ENCODE results near the gene RYR1.
"Not testable (repeated sequence)": the region's sequence is repeated elsewhere in the genome, so short reads cannot be mapped to it uniquely, and the experiment has no call there.

The RYR1 gene

DNA sequence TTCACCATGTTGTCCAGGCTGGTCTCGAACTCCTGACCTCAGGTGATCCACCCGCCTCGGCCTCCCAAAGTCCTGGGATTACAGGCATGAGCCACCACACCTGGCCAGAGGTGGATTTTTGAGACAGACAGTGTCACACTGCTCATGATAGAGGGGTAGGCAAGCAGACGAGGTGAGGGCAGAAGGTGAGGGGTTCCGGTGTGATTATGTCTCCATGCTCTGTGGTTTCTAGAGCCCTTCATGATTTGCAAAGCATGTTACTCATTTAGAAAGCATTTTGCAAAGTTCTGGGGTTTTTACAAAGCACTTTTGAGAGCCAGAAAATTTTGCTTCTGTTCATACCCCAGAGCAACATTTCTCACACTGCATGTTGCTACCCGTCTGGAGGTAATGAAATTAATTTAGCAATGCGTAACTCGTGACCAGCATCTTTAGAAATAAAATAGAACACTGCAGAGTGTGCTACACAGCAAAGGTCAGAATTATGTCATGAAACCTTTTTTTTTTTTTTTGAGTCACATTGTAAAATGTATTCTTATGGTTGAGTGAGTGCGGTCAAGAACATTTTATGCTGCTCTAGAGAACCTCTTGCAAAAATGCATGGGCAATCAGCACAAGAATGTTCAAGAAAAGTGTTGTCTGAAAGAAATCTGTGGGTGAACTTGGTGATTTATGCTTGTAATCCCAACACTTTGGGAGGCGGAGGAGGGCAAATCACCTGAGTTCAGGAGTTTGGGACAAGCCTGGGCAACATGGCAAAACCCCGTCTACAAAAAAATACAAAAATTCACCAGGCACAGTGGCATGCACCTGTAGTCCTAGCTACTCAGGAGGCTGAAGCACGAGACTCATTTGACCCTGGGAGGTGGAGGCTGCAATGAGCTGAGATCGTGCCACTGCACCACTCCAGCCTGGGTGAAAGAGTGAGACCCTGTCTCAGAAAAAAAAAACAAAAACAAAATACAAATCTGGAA, 126.2 kb downstream of the RYR1 start:
- peak in 1 of 2 donors; percentile 16 for DNase-seq (ENCODE audit: low read depth in 1 of 2, low spot score in 1 of 2)

DNA sequence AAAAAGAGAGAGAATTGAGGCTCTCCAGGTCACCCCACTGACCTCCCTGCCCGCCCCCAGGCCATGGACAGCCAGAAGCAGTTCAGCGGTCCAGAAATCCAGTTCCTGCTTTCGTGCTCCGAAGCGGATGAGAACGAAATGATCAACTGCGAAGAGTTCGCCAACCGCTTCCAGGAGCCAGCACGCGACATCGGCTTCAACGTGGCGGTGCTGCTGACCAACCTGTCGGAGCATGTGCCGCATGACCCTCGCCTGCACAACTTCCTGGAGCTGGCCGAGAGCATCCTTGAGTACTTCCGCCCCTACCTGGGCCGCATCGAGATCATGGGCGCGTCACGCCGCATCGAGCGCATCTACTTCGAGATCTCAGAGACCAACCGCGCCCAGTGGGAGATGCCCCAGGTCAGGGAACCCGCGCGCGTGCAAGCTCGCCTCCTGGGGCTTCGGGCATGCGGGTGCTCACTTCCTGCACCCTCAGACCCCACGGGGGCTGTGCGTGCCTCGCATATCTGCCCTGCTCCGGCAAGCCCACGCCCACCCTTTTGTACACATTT, 127.6 kb downstream of the RYR1 start:
- DNase-seq (ENCODE audit: low read depth in 1 of 2, low spot score in 1 of 2), result no peak

DNA sequence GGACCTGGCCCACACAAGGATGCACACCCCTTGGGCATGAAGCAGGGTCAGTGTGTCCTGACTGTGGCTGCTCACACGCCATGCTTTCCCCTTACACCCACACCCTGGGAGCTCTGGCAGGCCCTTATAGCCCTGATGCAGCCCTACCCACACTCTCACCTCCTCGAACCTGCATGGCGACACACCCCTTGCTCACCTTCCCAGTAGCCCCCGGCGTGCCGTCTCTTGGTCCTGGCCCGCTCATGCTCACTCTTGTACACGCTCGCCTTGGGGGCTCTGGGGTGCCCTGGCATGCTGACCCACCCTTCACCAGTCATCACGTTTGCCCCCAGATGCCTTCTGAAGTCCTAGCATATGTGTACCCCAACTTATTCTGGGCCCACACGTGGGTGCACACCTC, 128.2 kb downstream of the RYR1 start:
- no peak for DNase-seq (ENCODE audit: low read depth in 1 of 2, low spot score in 1 of 2)

DNA sequence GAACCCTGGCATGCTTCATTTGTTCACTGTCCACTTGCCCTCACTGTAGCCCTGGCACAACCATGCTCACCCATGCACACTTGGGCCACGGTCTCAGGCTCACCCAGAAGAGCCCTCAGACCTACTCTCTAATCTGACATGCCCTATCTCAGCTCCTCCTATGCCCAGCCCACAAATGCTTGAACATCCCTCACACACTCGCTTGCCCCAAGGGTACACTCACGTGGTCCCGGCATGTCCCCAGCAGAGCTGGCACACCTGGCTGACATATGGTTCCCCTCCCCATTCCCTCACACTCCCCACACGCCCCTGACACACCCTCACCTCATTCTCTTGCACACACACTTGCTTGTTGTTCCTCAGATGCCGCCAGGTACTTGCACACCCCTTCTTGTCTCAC, 128.6 kb downstream of the RYR1 start:
- no peak for DNase-seq (ENCODE audit: low read depth in 1 of 2, low spot score in 1 of 2)

DNA sequence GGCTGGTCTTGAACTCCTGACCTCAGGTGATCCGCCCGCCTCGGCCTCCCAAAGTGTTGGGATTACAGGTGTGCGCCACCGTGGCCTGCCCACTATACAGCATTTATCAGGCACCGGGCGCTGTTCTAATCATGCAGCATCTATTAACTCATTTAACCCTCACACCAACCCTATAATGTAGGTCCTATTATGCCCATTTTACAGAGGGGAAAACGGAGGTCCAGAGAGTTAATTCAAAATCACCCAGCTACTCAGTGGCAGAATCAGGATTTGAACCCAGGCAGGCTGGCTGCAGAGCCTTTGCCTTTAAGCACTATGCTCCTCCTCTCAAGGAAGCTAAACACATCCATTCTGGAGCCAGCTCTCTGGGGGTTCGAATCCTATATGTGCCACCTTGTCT, 130.0 kb downstream of the RYR1 start:
- DNase-seq (ENCODE audit: low read depth in 1 of 2, low spot score in 1 of 2), result no peak

DNA sequence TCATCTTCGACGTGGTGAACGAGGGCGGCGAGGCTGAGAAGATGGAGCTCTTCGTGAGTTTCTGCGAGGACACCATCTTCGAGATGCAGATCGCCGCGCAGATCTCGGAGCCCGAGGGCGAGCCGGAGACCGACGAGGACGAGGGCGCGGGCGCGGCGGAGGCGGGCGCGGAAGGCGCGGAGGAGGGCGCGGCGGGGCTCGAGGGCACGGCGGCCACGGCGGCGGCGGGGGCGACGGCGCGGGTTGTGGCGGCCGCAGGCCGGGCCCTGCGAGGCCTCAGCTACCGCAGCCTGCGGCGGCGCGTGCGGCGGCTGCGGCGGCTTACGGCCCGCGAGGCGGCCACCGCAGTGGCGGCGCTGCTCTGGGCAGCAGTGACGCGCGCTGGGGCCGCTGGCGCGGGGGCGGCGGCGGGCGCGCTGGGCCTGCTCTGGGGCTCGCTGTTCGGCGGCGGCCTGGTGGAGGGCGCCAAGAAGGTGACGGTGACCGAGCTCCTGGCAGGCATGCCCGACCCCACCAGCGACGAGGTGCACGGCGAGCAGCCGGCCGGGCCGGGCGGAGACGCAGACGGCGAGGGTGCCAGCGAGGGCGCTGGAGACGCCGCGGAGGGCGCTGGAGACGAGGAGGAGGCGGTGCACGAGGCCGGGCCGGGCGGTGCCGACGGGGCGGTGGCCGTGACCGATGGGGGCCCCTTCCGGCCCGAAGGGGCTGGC, 131.6 kb downstream of the RYR1 start:
- DNase-seq (ENCODE audit: low read depth in 1 of 2, low spot score in 1 of 2), result no peak

DNA sequence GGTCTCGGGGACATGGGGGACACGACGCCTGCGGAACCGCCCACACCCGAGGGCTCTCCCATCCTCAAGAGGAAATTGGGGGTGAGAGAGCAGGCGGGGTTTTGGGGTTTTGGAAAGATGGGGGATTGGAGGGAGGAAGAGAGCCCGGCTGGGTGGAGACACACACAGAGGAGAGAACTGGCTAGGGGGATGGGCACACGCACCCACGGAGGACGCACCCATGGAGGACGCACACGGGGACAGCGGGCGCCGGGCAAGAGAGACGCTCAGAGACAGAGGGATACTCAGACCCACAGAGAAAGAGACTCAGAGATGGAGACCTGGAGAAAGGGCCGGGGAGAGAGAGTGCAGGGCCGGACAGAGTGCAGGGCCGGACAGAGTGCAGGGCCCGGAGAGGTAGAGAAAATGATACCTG, 132.2 kb downstream of the RYR1 start:
- DNase-seq (ENCODE audit: low read depth in 1 of 2, low spot score in 1 of 2), result no peak

DNA sequence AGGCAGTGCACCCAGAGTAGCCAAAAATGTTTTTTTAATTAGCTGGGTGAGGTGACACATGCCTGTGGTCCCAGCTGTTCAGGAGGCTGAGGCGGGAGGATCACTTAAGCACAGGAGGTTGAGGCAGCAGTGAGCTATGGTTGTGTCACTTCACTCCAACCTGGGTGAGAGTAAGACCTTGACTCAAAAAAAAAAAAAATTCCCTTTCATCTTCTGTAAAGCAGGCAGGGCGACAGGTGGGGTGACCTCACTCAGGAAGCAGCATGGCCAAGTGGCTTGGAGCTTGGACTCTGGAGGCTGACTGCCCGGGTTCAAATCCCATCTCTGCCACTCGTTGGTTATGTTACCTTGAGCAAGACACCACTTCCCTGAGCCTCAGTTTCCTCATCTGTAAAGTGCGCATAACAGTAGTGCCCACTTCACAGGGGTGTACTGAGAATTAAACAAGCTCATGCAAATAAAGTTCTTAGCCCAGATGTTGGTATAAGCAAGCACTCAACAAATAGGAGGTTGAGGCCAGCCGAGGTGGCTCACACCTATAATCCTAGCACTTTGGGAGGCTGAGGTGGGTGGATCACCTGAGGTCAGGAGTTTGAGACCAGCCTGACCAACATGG, 136.0 kb downstream of the RYR1 start:
- no peak for DNase-seq (ENCODE audit: low read depth in 1 of 2, low spot score in 1 of 2)

DNA sequence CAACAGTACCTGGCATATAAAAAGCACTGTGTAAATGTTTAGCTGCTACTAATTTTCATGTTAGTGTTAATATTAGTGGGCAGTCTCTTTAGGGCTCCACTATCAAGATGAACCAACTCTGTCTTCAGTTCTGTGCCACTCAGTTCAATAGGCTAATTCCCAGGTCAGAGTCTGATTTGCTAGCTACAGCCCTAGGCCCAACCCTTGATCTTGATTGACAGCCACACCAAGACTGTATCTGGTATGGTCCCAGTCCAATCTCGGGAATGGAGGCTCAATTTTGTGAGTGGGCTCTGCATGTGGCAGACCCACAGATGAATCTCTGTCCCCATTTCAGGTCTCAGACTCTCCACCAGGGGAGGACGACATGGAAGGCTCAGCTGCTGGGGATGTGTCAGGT, 138.2 kb downstream of the RYR1 start:
- DNase-seq (ENCODE audit: low read depth in 1 of 2, low spot score in 1 of 2), result no peak

DNA sequence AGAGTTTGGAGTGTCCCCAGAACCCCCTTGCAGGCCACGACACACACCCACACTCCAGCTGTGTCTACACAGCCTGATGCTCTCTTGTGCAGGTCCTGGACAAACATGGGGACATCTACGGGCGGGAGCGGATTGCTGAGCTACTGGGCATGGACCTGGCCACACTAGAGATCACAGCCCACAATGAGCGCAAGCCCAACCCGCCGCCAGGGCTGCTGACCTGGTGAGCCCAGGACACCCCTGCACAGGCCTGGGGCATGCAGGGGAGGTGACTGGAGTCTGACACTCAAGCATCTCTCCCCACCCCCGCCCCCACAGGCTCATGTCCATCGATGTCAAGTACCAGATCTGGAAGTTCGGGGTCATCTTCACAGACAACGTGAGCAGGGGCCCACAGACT, 144.3 kb downstream of the RYR1 start:
- DNase-seq (ENCODE audit: low read depth in 1 of 2, low spot score in 1 of 2), result no peak

DNA sequence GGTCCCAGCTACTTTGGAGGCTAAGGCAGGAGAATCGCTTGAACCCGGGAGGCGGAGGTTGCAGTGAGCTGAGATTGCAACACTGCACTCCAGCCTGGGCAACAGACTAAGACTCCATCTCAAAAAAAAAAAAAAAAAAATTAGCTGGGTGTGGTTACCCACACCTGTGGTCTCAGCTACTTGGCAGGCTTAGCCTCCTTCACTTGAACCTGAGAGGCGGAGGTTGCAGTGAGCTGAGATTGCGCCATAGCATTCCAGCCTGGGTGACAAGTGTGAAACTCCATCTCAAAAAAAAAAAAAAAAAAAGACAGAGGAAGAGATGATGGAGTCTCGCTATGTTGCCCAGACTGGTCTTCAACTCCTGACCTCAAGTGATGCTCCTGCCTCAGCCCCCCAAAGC, 145.8 kb downstream of the RYR1 start:
- not testable (repeated sequence) for DNase-seq (ENCODE audit: low read depth in 1 of 2, low spot score in 1 of 2)

DNA sequence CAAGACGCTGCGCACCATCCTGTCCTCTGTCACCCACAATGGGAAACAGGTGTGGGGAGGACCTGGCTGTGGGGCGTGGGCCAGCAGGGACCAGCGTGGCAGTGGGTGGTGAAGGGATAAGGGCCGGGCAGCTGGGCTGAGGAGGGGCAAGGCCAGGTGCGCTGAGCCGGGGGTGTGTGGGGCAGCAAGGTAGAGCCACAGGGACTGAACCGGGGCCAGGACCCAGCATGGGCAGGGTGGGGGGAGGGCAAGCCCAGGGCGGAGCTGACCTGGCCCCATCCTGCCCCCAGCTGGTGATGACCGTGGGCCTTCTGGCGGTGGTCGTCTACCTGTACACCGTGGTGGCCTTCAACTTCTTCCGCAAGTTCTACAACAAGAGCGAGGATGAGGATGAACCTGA, 146.6 kb downstream of the RYR1 start:
- no peak for DNase-seq (ENCODE audit: low read depth in 1 of 2, low spot score in 1 of 2)

DNA sequence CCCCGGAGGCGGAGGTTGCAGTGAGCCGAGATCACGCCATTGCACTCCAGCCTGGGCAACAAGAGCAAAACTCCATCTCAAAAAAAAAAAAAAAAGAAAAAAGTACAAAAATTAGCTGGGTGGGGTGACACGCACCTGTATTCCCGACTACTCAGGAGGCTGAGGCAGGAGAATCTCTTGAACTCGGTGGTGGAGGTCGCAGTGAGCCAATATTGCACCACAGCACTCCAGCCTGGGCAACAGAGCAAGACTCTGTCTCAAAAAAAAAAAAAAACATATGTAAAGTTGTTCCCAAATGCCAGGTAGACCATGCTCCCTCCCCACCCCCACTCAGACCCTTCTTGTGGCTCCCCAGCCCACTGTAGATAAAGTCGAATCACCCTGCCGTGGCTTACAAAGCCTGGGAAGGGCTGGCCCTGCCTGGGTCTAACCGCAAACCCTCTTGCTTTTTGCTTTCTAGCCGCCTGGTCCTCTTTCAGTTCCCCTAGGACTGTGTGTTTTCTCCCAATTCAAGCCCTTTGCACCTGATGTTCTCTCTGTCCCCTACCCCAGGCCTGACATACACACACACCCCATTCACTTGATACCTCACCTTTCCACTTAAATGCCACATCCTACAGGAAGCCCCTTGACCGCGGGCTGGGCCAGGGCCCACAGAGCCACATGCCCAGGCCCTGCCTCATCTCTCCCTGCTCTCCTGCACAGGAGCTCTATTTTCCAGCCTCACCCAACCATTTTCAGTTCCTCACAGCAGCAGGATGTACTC, 149.9 kb downstream of the RYR1 start:
- DNase-seq (ENCODE audit: low read depth in 1 of 2, low spot score in 1 of 2), result no peak

DNA sequence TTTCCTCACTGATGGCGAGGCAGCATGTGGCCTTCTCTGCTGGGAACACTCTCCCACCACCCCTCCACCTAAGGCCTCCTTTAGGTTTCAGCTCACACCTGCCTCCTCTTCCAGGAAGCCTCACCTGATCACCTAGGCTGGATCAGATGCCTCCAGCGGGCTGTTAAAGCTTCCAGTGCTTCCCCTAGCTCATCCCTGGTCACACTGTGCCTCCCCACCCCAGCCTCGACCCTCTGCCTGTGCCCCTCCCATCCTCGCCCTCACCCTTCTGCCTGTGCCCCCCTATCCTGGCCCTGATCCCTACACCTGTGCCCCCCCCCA, 150.5 kb downstream of the RYR1 start:
- DNase-seq (ENCODE audit: low read depth in 1 of 2, low spot score in 1 of 2), result no peak

DNA sequence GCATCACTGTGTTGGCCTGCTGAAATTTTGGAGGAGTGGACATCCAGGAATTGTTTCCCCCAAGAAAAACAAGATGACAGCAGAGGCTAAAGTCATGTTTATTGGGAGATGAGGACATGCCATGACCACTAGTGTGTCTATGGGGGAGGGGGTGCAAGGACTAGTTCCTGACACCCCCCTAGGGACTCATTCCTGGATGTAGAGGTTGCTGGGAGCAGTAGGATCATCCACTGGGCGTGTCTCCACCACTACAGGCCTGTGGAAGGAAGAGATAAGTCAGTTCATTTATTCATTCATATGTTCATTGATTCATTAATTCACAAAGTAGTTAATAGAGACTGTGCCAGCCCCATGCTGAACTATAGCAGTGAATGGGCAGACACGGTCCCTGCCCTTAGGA, 154.1 kb downstream of the RYR1 start:
- DNase-seq (ENCODE audit: low read depth in 1 of 2, low spot score in 1 of 2), result no peak

DNA sequence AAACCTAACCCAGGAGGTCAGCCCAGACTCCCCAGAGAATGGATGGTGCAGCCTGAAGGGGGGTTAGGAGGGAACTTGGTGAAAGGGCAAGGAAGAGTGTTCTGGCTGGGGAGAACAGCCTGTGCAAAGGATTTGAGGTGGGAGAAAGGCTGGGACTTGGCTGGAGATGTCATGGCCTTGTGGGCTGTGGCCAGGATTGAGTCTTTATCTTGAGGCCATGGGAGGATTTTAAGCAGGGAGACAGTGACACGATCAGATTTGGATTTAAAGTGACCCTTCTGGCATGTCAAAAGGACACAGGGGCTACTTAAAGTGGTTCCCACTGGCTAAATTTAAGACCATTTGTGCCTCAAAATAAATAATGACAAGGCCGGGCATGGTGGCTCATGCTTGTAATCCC, 154.6 kb downstream of the RYR1 start:
- DNase-seq (ENCODE audit: low read depth in 1 of 2, low spot score in 1 of 2), result no peak

DNA sequence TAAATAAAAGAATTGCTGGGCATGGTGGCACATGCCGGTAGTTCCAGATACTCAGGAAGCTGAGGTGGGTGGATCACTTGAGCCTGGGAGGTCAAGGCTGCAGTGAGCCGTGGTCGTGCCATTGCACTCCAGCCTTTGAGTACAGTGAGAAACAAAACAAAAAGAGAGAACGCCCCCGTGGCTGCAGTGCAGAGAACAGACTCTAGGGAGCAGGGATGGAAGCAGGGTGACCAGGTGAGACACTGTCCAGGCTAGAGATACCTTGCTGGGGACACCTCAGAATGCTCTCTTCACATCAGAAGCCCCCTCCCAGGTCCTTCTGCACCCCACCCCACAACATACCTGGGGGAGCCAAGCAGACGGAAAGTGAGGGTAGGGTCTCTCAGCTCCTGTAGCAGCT, 159.4 kb downstream of the RYR1 start:
- DNase-seq (ENCODE audit: low read depth in 1 of 2, low spot score in 1 of 2), result no peak

DNA sequence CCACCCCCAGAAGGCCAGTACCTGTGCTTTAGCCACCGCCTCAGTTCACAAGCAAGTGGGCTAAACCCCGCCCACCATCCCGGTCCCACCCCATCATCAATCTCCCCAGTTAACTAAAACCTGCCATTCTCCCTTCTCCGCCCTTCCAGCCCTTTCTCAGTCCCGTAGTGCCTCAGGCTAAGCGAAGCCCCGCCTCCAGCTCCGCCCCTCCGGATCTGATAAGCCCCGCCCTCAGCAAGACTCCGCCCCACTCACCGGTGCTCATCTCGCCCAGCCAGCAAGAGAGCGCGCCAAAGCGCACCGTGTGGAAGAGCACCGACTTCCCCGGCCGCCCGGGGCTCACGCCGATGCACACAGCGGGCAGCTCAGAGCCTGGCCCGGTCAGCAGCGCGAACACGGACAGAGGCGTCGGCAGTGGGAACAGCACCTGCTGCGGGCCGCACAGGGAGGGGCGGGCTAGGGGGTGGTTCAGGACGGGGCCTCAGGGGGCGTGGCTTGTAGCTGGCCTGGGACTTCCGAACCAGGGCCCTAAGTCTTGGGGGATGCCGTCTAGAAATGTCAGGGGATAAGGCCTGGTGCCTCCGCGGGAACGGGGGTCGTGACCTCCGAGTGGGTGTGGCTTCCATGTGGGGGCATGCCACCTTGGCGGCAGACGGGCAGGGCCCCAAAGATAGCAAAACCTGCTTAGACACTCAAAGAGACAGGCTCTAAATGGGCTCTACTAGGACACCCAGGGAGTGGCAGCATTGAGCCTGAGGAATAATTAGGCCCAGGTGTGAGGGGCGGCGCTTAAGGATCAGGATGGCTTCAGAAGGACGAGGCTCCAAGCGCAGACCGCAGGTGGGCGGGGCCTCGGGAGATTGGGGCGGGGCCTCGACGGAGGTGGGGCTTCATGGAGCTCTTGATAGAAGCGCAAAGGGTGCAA, 162.8 kb downstream of the RYR1 start:
- no peak for DNase-seq (ENCODE audit: low read depth in 1 of 2, low spot score in 1 of 2)

DNA sequence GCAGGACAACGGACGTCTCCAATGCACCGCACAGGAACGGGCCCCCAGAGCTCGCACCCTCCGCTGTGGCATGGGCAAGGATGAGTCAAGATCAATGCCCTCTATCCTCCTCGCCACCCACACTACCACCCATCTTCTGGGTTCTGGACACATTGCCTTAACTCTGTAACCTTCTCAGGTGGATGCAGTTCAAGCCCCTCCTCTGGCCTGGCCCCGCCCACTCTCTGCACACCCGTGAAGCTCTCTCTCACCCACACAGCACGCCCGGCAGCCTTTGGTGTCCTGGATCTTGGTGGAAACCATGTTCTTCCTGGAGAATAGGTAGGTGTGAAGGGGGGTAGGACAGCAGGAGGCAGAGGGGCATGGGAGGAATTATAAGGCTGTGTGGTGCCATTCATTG, 163.6 kb downstream of the RYR1 start:
- DNase-seq (ENCODE audit: low read depth in 1 of 2, low spot score in 1 of 2), result no peak

DNA sequence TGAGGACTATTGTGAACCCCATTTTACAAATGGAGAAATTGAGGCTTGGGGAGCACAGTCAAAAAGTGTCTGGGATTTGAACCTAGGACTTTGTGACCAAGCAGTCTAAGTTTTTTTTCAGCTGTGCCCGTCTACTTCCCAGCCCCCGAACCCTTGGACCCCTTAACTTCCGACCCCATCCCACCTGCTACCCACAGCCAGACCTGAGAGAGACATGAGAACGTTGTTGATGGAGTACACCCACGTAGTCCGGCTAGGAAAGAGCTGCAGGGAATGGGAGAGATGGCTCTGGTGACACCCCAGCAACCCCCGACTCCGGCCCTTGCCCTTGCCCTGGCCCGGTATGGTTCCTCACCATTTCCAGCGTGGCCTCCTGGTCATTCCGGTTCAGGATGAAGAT, 166.2 kb downstream of the RYR1 start:
- DNase-seq (ENCODE audit: low read depth in 1 of 2, low spot score in 1 of 2), result no peak
